ENCODE results near the gene DOC2A.
"Not testable (repeated sequence)": the region's sequence is repeated elsewhere in the genome, so short reads cannot be mapped to it uniquely, and the experiment has no call there.

The DOC2A gene

GRCh38 chr16:29963021-29963743, 47.6 kb downstream of the DOC2A start:
- no peak for DNase-seq

GRCh38 chr16:29962344-29962994, 48.4 kb downstream of the DOC2A start:
- peak in 1 of 2 donors; percentile 9 for DNase-seq

GRCh38 chr16:29961479-29962343, 49.1 kb downstream of the DOC2A start, which contains the start of gene TMEM219:
TMEM219 (plus strand) TSS chr16:29962079; CDS start chr16:29963144, 1,065 bp downstream.
- DNase-seq: peak; percentile 93 to 96

- no peak for DNase-seq
Measured at GRCh38 chr16:29961127-29961478, 49.7 kb downstream of the DOC2A start.

- not testable (repeated sequence) for DNase-seq
Measured at GRCh38 chr16:29959821-29960220, 51.0 kb downstream of the DOC2A start.

- no peak for DNase-seq
Measured at GRCh38 chr16:29959293-29959692, 51.5 kb downstream of the DOC2A start.

GRCh38 chr16:29958756-29959155, 52.1 kb downstream of the DOC2A start:
- no peak for DNase-seq
